ENCODE measurements around the gene EHD2.
A peak's percentile ranks its signal among the peaks of the same experiment; 100 is the strongest.
"Not testable (repeated sequence)": the region's sequence is repeated elsewhere in the genome, so short reads cannot be mapped to it uniquely, and the experiment has no call there.

EHD2 gene

GRCh38 chr19:47693489-47693888 is 19.7 kb upstream of the EHD2 start:
- no peak for DNase-seq

DNA sequence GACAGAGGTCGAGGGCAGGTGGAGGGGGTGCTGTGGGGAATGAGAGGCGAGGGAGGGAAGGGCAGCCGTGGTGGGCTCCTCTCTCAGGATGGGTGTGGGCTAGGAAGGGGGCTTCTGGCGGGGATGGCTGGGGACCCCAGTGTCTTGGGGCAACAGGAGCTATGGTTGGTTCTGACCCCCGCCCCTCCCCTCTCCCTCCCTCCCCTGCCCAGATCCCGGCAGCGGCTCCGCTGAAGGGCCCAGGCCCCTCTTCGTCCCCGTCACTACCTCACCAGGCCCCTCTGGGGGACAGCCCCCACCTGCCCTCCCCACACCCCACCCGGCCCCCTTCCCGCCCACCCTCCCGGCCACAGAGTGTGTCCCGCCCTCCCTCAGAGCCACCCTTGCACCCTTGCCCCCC is 19.3 kb upstream of the EHD2 start:
- DNase-seq: no peak

DNA sequence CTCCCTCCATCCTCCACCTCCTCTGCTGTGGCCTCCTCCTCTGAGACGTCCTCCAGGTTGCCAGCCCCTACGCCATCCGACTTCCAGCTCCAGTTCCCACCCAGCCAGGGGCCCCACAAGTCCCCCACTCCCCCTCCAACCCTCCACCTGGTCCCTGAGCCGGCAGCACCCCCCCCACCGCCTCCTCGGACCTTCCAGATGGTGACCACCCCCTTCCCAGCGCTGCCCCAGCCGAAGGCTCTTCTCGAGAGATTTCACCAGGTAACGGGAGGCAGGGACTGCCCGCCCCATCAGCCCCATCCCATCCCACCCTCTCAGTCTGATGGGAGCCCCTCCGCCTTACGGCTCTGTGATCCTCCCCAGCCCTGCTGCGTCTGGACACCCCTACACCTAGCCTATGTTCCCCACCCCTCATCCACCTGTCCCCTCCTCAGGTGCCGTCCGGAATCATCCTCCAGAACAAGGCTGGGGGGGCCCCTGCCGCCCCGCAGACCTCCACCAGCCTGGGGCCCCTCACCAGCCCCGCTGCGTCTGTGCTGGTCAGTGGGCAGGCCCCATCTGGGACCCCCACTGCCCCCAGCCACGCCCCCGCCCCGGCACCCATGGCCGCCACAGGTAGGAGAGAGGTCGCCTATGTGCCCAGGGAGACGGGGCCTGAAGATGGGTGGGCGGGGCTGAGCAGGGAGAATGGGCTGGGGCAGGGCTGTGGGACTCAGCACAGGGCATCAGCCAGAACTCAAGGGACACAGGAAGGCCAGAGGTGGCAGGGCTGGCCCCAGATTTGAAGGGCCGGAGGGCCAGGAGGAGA is 18.6 kb upstream of the EHD2 start:
- no peak for DNase-seq

DNA sequence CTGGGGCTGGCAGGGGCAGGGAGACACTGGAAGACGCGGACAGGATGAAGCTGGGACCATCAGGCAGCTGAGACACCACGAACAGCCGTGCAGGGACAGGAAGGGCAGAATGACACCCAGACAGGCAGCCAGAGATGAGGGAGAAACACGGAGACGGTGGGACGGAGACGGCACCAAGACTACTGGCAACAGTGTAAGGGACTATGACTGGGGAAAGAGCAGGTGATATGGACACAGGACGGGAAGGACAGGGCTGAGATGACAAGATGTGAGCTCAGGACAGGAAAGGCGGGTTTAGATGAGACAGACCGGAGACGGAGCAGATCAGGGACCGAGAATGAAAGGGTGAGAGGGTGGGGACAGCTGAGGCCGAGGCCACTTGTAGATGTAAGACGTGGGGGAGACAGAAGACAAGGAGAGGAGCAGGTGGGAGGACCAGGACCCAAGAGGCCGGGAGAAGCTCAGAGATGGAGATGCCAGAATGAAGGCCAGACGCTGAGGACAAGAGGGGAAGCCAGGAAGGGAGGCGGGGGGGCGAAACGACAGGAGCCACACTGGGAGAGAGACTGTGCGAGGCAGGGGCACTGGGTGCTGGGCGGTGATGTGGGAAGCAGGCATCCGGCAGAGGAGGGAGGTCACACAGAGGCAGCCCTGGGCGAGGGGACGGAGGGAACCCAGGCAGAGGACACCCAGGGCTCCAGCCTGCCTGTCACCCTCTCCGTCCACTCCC is 17.5 kb upstream of the EHD2 start:
- DNase-seq: no peak

- DNase-seq: no peak
Observed at GRCh38 chr19:47696635-47697034, 16.6 kb upstream of the EHD2 start.

DNA sequence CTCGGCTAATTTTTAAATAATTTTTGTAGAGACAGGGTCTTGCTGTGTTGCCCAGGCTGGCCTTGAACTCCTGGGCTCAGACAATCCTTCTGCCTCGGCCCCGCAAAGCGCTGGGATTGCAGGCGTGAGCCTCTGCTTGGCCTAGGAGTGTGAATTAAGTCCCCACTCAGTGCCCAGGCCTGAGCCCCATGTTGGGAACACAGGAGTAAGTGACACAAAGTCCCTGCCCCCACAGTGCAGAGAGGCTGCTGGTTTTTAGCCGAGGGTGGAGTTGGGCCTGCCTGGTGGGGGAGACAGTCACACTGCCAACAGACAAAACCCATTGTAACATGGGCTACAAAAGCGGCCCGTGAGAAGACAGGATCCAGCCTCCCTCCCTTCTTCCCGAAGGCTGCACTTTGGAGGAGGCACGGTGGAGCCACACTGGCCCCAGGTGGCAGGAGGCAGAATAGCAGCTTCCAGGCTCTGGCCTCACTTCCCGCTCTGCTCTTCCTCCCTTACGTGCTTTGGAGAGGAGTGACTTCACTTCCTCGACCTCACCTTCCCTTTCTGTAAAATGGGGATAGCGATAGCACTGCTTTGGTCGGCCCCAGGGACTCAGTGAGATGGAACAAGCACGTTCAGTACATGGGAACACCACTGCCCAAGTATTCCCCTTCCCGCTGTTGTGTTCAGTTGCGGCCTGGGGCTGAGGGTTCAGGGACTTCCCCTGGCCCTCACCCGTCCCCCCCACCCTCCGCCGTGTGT is 15.2 kb upstream of the EHD2 start:
- DNase-seq: peak; percentile 58

DNA sequence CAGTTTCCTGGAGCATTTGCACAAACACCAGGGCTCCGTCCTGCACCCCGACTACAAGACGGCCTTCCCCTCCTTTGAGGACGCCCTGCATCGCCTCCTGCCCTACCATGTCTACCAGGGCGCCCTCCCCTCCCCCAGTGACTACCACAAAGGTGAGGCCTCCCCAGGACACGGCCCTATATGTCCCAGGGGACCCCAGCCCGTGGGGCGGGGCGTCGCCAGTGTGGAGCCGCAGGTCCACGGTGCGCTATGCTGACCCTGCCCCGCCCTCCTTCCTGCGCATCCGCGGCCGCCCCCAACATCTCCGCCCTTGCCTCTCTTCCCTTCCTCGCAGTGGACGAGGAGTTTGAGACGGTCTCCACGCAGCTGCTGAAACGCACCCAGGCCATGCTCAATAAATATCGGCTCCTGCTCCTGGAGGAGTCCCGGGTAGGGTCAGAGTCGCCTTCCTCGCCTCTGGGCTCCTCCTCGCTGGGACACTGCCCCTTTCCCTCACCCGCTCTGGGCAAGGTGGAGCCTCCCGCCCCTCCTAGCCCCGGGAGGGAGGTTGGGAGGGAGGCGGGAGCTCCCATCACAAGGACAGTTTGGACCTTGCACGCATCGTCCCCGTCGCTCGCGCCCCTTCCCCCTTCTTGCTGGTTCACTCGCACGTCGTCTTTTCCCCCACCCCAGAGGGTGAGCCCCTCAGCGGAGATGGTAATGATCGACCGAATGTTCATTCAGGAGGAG is 14.4 kb upstream of the EHD2 start:
- no peak for DNase-seq

- peak; percentile 59 for DNase-seq
Observed at GRCh38 chr19:47699360-47699917, 13.8 kb upstream of the EHD2 start.

GRCh38 chr19:47700934-47701716 is 12.1 kb upstream of the EHD2 start:
- DNase-seq: no peak

DNA sequence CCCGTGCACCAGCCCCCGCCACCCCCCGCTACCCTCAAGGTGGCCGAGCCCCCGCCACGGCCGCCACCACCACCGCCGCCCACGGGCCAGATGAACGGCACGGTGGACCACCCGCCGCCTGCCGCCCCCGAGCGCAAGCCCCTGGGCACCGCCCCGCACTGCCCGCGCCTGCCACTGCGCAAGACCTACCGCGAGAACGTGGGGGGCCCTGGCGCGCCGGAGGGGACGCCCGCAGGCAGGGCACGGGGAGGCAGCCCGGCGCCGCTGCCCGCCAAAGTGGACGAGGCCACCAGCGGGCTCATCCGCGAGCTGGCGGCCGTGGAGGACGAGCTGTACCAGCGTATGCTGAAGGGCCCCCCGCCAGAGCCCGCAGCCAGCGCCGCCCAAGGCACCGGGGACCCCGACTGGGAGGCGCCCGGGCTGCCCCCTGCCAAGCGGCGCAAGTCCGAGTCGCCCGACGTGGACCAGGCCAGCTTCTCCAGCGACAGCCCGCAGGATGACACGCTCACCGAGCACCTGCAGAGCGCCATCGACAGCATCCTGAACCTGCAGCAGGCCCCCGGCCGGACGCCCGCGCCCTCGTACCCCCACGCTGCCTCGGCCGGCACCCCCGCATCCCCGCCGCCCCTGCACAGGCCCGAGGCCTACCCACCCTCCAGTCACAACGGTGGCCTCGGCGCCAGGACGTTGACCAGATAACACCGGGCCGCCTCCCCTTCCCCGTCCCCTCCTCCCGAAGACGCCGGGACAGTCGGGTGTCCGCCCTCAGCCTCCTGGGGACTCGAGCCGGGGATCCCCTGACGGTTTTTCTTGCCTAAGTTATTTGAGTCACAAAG is 11.3 kb upstream of the EHD2 start:
- DNase-seq: no peak

GRCh38 chr19:47702671-47703070 is 10.6 kb upstream of the EHD2 start:
- no peak for DNase-seq

DNA sequence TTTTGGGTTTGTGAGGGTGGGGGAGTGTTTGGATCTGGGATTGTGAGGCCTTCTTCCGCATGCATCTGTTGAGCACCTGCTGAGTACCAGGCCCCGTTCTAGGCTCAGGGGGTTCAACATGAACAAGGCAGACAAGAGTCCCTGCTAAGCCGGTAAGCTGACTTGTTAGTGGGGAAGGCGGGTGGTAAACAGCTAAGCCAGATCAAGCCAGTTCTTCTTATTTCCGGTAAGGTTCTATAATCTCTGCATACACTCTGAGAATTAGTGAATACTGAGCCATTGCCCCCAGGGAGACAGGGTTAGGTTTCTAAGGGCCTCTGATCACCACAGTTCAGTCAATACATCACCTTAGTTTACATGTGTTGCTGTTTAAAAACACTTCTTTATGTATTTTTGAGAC is 9.9 kb upstream of the EHD2 start:
- DNase-seq: no peak

DNA sequence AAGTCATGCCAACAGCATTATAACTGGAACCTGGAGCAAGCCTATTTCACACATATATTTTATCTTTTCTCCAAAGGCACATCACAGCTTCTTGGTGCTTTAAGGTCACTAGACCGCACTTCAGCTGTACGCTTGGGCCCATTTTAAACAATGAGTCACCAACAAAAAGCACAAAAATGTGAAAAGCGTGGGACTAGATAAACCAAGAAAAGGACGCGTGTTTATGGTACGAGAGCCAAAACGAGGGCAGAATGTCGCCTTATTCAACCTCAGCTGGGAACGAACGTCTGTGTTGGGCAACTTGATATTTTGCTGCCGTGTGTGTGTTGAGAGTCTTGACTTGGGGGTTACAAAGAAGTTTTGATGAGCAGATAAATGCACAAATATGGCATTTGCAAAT is 9.2 kb upstream of the EHD2 start:
- no peak for DNase-seq

DNA sequence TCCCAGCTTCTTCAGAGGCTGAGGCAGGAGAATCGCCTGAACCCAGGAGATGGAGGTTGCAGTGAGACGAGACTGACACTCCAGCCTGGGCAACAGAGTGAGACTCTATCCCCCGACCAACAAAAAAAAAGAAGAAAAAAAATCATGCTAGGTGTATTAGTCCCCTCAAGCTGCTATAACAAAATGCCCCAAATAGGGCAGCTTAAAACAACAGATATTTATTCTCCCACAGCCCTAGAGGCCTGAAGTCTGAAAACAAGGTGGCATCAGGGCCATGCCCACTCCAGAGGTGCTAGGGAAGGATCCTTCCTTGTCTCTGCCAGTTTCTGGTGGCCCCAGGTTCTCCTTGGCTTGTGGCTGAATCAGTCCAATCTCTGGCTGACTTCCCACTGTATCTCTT is 8.6 kb upstream of the EHD2 start:
- DNase-seq: no peak

GRCh38 chr19:47707135-47707925 is 5.9 kb upstream of the EHD2 start:
- DNase-seq: peak; percentile 82

DNA sequence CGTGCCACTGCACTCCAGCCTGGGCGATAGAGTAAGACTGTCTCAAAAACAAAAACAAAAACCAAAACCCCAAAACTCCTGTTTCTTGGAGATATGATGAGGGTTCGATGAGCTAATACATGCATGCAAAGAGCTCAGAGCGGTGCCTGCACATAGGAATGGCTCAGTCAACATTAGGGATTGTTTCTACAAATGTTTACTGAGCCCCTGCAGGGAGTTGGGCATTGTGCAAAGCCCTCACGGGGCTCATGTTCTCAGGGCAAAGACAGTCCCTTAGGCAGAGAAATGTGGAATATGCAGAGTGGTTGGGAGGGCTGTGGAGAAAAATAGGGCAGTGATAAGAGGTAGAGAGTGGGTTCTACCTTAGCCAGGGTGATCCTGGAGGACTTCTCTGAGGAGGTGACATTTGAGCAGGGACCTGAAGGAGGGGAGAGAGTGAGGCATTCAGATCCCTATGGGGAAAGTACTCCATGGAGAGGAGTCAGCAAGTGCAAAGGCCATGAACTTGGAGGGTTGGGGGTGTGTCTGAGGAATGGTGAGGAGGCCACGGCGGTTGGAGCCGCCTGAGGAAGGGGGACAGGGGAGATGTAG is 1.5 kb upstream of the EHD2 start:
- no peak for DNase-seq

DNA sequence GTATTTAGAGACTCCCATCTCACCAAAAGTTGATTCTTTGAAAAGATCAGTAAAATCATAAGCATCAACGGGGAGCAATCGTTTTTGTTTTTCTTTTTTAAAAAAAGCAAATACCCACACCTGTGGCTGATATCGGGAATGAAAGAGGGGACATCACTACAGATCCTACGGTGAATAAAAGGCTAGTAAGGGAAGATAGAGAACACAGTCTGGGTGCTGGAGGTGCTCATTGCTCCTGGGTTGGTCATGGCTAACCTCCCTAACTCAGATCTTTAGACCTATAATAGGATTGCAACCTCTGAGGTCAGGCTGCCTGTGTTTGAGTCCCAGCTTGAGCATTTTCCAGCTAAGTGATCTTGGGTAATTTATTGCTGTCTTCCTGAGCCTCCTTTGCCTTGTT is 1.1 kb downstream of the EHD2 start:
- DNase-seq: no peak

DNA sequence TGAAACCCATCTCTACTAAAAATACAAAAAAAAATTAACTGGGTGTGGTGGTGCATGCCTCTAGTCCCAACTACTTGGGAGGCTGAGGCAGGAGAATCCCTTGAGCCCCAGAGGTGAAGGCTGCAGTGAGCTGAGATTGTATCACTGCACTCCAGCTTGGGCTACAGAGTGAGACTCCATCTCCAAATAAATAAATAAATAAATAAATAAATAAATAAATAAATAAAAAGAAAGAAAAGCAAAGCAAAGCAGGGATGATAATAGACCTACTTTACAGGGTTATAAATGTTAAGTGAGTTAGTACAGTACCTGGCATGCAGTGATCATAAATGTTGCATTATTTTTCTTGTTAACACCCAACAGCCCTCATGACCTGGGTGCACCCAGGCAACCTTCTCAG is 1.6 kb downstream of the EHD2 start:
- DNase-seq: not testable (repeated sequence)

- DNase-seq: no peak
Observed at GRCh38 chr19:47716270-47716937, 3.2 kb downstream of the EHD2 start.
